H1 (cell line): ENCODE measurements around the gene TMEM187. TPM values are rescaled to one million over a fixed set of nuclear protein-coding genes. Genes with fewer than 3 reads are reported as not detected.

Source experiments
- CTCF ChIA-PET: fragments of 300-600 bp; sonication (Branson Sonifier 250); formaldehyde crosslinking; loops from one replicate; lab custom pipeline; 2021; ENCODE audit not compliant: partially characterized antibody; lab: Charles Lee
- POLR2A ChIA-PET: fragments of 300-600 bp; sonication (Branson Sonifier 250); formaldehyde crosslinking; loops from one replicate; lab custom pipeline; 2021; ENCODE audit warnings: inconsistent platforms; ENCODE audit not compliant: partially characterized antibody; lab: Charles Lee
- DNase-seq, 2 experiments: peaks; one replicate each; pipeline versions ENCODE4 v3.0.0 to v3.0.0-alpha.2; 2010 to 2022; ENCODE audit warnings: low spot score in 2 of 2, low read depth in 1 of 2, mixed read lengths in 1 of 2
- FAIRE-seq: peaks from 2 replicates; lab custom pipeline; 2011; peaks lifted over from hg19 to GRCh38; lab: Jason Lieb, UNC
- H2AFZ ChIP-seq: 2 replicates; pipeline ENCODE4 v1.8.1; 2012; ENCODE audit warnings: low read length, inconsistent platforms
- H2AK5ac ChIP-seq: 2 replicates; pipeline ENCODE4 v1.6.1; 2013; ENCODE audit warnings: low read depth, low read length
- H2BK120ac ChIP-seq: replicated peaks from 2 replicates; pipeline ENCODE3; 2013; ENCODE audit warnings: low read depth, low read length, inconsistent platforms
- H2BK12ac ChIP-seq: 2 replicates; pipeline ENCODE4 v1.6.1; 2013; ENCODE audit warnings: low read depth, low read length
- H2BK15ac ChIP-seq: 2 replicates; pipeline ENCODE4 v1.6.1; 2013; ENCODE audit warnings: low read length
- H2BK20ac ChIP-seq: 2 replicates; pipeline ENCODE4 v1.6.1; 2013; ENCODE audit warnings: low read length
- H2BK5ac ChIP-seq: 2 replicates; pipeline ENCODE4 v1.6.1; 2013; ENCODE audit warnings: low read depth, low read length
- H3K14ac ChIP-seq: 2 replicates; pipeline ENCODE4 v1.6.1; 2013; ENCODE audit warnings: inconsistent platforms; ENCODE audit not compliant: insufficient read length
- H3K18ac ChIP-seq: 2 replicates; pipeline ENCODE4 v1.6.1; 2013; ENCODE audit warnings: low read length; ENCODE audit errors: extremely low read depth
- H3K23ac ChIP-seq: 2 replicates; pipeline ENCODE4 v1.6.1; 2013; ENCODE audit warnings: inconsistent platforms; ENCODE audit not compliant: insufficient read length
- H3K23me2 ChIP-seq: 2 replicates; pipeline ENCODE4 v1.6.1; 2013; ENCODE audit warnings: low read depth, low read length
- H3K27ac ChIP-seq: 2 replicates; pipeline ENCODE4 v1.6.1; 2011; ENCODE audit warnings: low read depth, low read length, inconsistent platforms
- H3K27me3 ChIP-seq, 4 experiments: replicated peaks in 1 of 4; 1 replicate in 1 of 4; 2 replicates in 3 of 4; pipeline versions ENCODE4 v1.6.1 to v1.8.1; 2011 to 2013; ENCODE audit warnings: low read length in 3 of 4, mild to moderate bottlenecking in 3 of 4, inconsistent platforms in 2 of 4, mixed read lengths in 2 of 4, moderate library complexity in 1 of 4; ENCODE audit not compliant: control insufficient read depth in 3 of 4, insufficient read depth in 3 of 4; ENCODE audit errors: extremely low read depth in 1 of 4
- H3K36me3 ChIP-seq, 4 experiments: 2 replicates each; pipeline versions ENCODE4 v1.6.1 to v1.8.1; 2011 to 2013; ENCODE audit warnings: mild to moderate bottlenecking in 4 of 4, low read length in 3 of 4, moderate library complexity in 2 of 4, control low read depth in 1 of 4, inconsistent platforms in 1 of 4; ENCODE audit not compliant: insufficient read depth in 4 of 4, control insufficient read depth in 2 of 4
- H3K4ac ChIP-seq: replicated peaks from 2 replicates; pipeline ENCODE3; 2013; ENCODE audit warnings: low read length, low read depth, mixed read lengths, inconsistent platforms; ENCODE audit not compliant: insufficient read length
- H3K4me1 ChIP-seq, 4 experiments: replicated peaks in 1 of 4; 1 replicate in 1 of 4; 2 replicates in 3 of 4; pipeline versions ENCODE4 v1.6.1 to v1.8.1; 2011 to 2013; ENCODE audit warnings: low read length in 3 of 4, inconsistent platforms in 2 of 4, mixed read lengths in 1 of 4; ENCODE audit not compliant: insufficient read depth in 4 of 4, control insufficient read depth in 3 of 4
- H3K4me2 ChIP-seq, 2 experiments: 2 replicates each; pipeline versions ENCODE4 v1.6.1 to v1.8.1; 2011 to 2013; ENCODE audit warnings: low read depth in 2 of 2, low read length in 2 of 2, control low read depth in 1 of 2, inconsistent platforms in 1 of 2, mild to moderate bottlenecking in 1 of 2; ENCODE audit not compliant: insufficient read depth in 1 of 2
- H3K4me3 ChIP-seq, 4 experiments: fragments of 200-600, 300-600 bp in 1 of 4; sonication (generic), shearing (Covaris generic), sonication (Bioruptor Twin) in 1 of 4; 2 replicates each; pipeline versions ENCODE4 v1.5.1 to v1.8.1; 2011 to 2016; ENCODE audit warnings: low read length in 4 of 4, low read depth in 3 of 4, control low read depth in 2 of 4, inconsistent platforms in 2 of 4, mild to moderate bottlenecking in 2 of 4, mixed read lengths in 1 of 4, moderate library complexity in 1 of 4; ENCODE audit not compliant: insufficient read depth in 2 of 4; ENCODE audit errors: extremely low read depth in 1 of 4
- H3K56ac ChIP-seq: replicated peaks from 2 replicates; pipeline ENCODE3; 2013; ENCODE audit warnings: low read depth, mild to moderate bottlenecking, mixed read lengths, low read length, inconsistent platforms; ENCODE audit not compliant: insufficient read length
- H3K79me1 ChIP-seq: 2 replicates; pipeline ENCODE4 v1.6.1; 2013; ENCODE audit warnings: low read depth, low read length, control low read depth
- H3K79me2 ChIP-seq, 2 experiments: 2 replicates each; pipeline versions ENCODE4 v1.6.1 to v1.8.1; 2012 to 2013; ENCODE audit warnings: low read length in 2 of 2, mild to moderate bottlenecking in 2 of 2, inconsistent platforms in 1 of 2; ENCODE audit not compliant: insufficient read depth in 2 of 2, control insufficient read depth in 1 of 2
- H3K9ac ChIP-seq, 4 experiments: replicated peaks in 1 of 4; 1 replicate in 1 of 4; 2 replicates in 3 of 4; pipeline versions ENCODE4 v1.6.1 to v1.8.1; 2011 to 2013; ENCODE audit warnings: low read depth in 3 of 4, low read length in 3 of 4, control low read depth in 2 of 4, mild to moderate bottlenecking in 2 of 4, moderate library complexity in 2 of 4, inconsistent platforms in 1 of 4; ENCODE audit errors: extremely low read depth in 1 of 4
- H3K9me3 ChIP-seq, 2 experiments: 2 replicates each; pipeline versions ENCODE4 v1.6.1 to v1.8.1; 2012 to 2013; ENCODE audit warnings: mild to moderate bottlenecking in 2 of 2, moderate library complexity in 2 of 2, control low read depth in 1 of 2, inconsistent platforms in 1 of 2, low read depth in 1 of 2, low read length in 1 of 2, mixed read lengths in 1 of 2; ENCODE audit not compliant: insufficient read depth in 2 of 2
- H4K20me1 ChIP-seq, 2 experiments: replicated peaks in 1 of 2; 2 replicates each; pipeline versions ENCODE3 to v1.8.1; 2011 to 2013; ENCODE audit warnings: inconsistent platforms in 2 of 2, low read length in 2 of 2, mild to moderate bottlenecking in 1 of 2; ENCODE audit not compliant: insufficient read depth in 2 of 2, control insufficient read depth in 1 of 2
- H4K5ac ChIP-seq: 2 replicates; pipeline ENCODE4 v1.6.1; 2013; ENCODE audit warnings: low read length, low read depth, mixed read lengths, inconsistent platforms; ENCODE audit not compliant: insufficient read length
- H4K8ac ChIP-seq: 2 replicates; pipeline ENCODE4 v1.8.0; 2013; ENCODE audit warnings: mild to moderate bottlenecking, moderate library complexity, low read length, inconsistent platforms; ENCODE audit not compliant: insufficient read depth; ENCODE audit errors: extremely low read depth
- H4K91ac ChIP-seq: replicated peaks from 2 replicates; pipeline ENCODE3; 2013; ENCODE audit warnings: low read length, mixed read lengths, inconsistent platforms; ENCODE audit not compliant: insufficient read length
- POU5F1 ChIP-seq: IDR thresholded peaks from 2 replicates; pipeline ENCODE4 v1.6.1; 2011; ENCODE audit warnings: low read depth, mild to moderate bottlenecking, low read length, moderate library complexity
- WGBS, 2 experiments: shearing (Covaris generic) in 1 of 2; methylation state at CpG; one replicate each; pipeline versions ENCODE4 v1.1.6 to v1.1.7; 2013 to 2015; ENCODE audit warnings: low lambda C conversion rate in 2 of 2, mixed read lengths in 2 of 2, inconsistent platforms in 1 of 2, low coverage in 1 of 2, missing lambda C conversion rate in 1 of 2; ENCODE audit not compliant: insufficient replicate concordance in 2 of 2, insufficient coverage in 1 of 2, insufficient read length in 1 of 2; ENCODE audit errors: extremely low coverage in 1 of 2, missing lambda C conversion rate in 1 of 2; 5-methylcytosine and 5-hydroxymethylcytosine counted together
- polyA plus RNA-seq, 7 experiments: library from polyadenylated mRNA; depleted of rRNA in 3 of 7; stranded (reverse) in 5 of 7; unstranded in 2 of 7; fragments of >200 nt in 5 of 7; fragments of 200-250 nt in 2 of 7; gene quantifications; 1 replicate in 5 of 7; 2 replicates in 1 of 7; 4 replicates in 1 of 7; pipeline versions ENCODE4 v1.2.1 to v1.2.3, GENCODE V29; 2011 to 2013; ENCODE audit warnings: missing spikeins in 2 of 7, mixed read lengths in 2 of 7
- total RNA-seq: library from RNA; stranded (reverse); fragmentation: NEBNext Ultra II Directional; extraction: Animal tissue kit (Norgen Biotek cat#: 25700); gene quantifications from 2 replicates; pipeline ENCODE4 v1.2.1, GENCODE V29; 2021

The TMEM187 gene
- total and polyA plus RNA-seq, 2 of the 8 experiments (the other 6 are each of a cell fraction or from before 2014, with no cell fraction given) = 5.0 to 14.5 TPM

- peaks cover 0 to 3% (median under 1%) of the 10 kb centered on the region in 4 experiments; a peak in 1 of 7 replicates for H3K4me1 ChIP-seq
- no peaks in the 10 kb centered on the region for H3K27me3 ChIP-seq
- no peaks in the 10 kb centered on the region for H3K79me1 ChIP-seq
- no peaks in the 10 kb centered on the region for H3K9me3 ChIP-seq
- H3K79me2 ChIP-seq = no peaks in the 10 kb centered on the region
- no peak overlapping the region for H3K18ac ChIP-seq
- no peak overlapping the region for H3K4ac ChIP-seq
- no peak overlapping the region for H2BK20ac ChIP-seq
- no peak for DNase-seq
- FAIRE-seq = no peak
- no peaks in the 10 kb centered on the region; a peak in 2 of 8 replicates for H3K36me3 ChIP-seq
- H2BK120ac ChIP-seq = no peak overlapping the region
- no peak overlapping the region for H2AK5ac ChIP-seq
- no peak for TF ChIP-seq POU5F1
- H3K4me3 ChIP-seq = no peak overlapping the region
- H4K91ac ChIP-seq = no peak overlapping the region
- no peak overlapping the region for H3K14ac ChIP-seq
- no peak overlapping the region for H3K23ac ChIP-seq
- no peak overlapping the region for H2BK15ac ChIP-seq
- no peaks in the 10 kb centered on the region for H3K23me2 ChIP-seq
- POLR2A ChIA-PET = interaction anchor here (1.3 to 2.0 kb wide), 3 partner anchors 9 to 36 kb away, joined by 4 to 8 read pairs (median 7); partner anchors contain the start of gene IRAK1
- no peak overlapping the region for H2AFZ ChIP-seq
- H2BK5ac ChIP-seq = no peak overlapping the region
- H2BK12ac ChIP-seq = no peak overlapping the region
- WGBS, 2 experiments = 91% methylated on average over 9 of the region's 18 CpGs; no CpG with 5 or more reads in 1 of the 2 experiments
- H3K9ac ChIP-seq = no peak overlapping the region
- no peak overlapping the region for H4K8ac ChIP-seq
- no peak overlapping the region for H3K4me2 ChIP-seq
- no peak overlapping the region for H3K56ac ChIP-seq
- CTCF ChIA-PET = interaction anchor here (0.9 to 1.2 kb wide), 2 partner anchors 11 to 39 kb away, joined by 3 read pairs; no protein-coding TSS in a partner anchor
- no peaks in the 10 kb centered on the region for H4K20me1 ChIP-seq
- no peak overlapping the region for H3K27ac ChIP-seq
- H4K5ac ChIP-seq = no peak overlapping the region
Observed at GRCh38 chrX:154010330-154011087, 38.0 kb downstream of the TMEM187 start.
